Activated naive CD8-positive, alpha-beta T cell treated with anti-CD3 and anti-CD28 coated beads, Interleukin-2, amount 10 ng/mL, durations not matched to agents 7 days and 5 days (primary cell): ENCODE measurements around the gene ADAMTS16. TPM values are rescaled to one million over a fixed set of nuclear protein-coding genes. Genes with fewer than 3 reads are reported as not detected.
"Not testable (repeated sequence)": the region's sequence is repeated elsewhere in the genome, so short reads cannot be mapped to it uniquely, and the experiment has no call there.

Experiments
- ATAC-seq: fragments of 150-1000 bp; cut with Tn5 transposase; one replicate; pipeline ENCODE4 v1.10.0; 2021; ENCODE audit warnings: low read depth, moderate library complexity
- POLR2A ChIA-PET: fragments of 350-600 bp; sonication (Branson Sonifier 250); formaldehyde crosslinking; loops from one replicate; lab custom pipeline; 2021; ENCODE audit warnings: antibody characterized with exemption; lab: Charles Lee
- DNase-seq: peaks from one replicate; pipeline ENCODE4 v3.0.0; 2021
- H3K27ac Mint-ChIP-seq: one replicate; pipeline ENCODE4 v1.8.0; 2022; ENCODE audit warnings: mild to moderate bottlenecking, mixed read lengths
- H3K27me3 Mint-ChIP-seq: one replicate; pipeline ENCODE4 v1.8.0; 2022; ENCODE audit warnings: mild to moderate bottlenecking, moderate library complexity, mixed read lengths
- H3K36me3 Mint-ChIP-seq: one replicate; pipeline ENCODE4 v1.8.0; 2021; ENCODE audit warnings: mild to moderate bottlenecking, mixed read lengths
- H3K4me1 Mint-ChIP-seq: one replicate; pipeline ENCODE4 v1.8.0; 2021; ENCODE audit warnings: mixed read lengths
- H3K4me3 Mint-ChIP-seq: one replicate; pipeline ENCODE4 v1.8.0; 2022; ENCODE audit warnings: mild to moderate bottlenecking, moderate library complexity, mixed read lengths
- H3K9me3 Mint-ChIP-seq: one replicate; pipeline ENCODE4 v1.8.0; 2021; ENCODE audit warnings: mixed read lengths
- total RNA-seq, 2 experiments: library from RNA; stranded (reverse); gene quantifications; one replicate each; pipeline ENCODE4 v1.2.3, GENCODE V29; 2021

ADAMTS16 gene
- total RNA-seq, 2 experiments from 2014 or later = not detected

GRCh38 chr5:5134107-5134506 is 6.0 kb upstream of the ADAMTS16 start:
- Mint-ChIP-seq H3K27ac (no peak overlapping the region), H3K36me3 (no peaks in the 10 kb centered on the region), H3K4me3 (no peak overlapping the region), H3K27me3 (peaks cover 4% of the 10 kb centered on the region), H3K9me3 (peaks cover 1% of the 10 kb centered on the region), H3K4me1 (no peaks in the 10 kb centered on the region)
- POLR2A ChIA-PET = no interaction called here
- no peak for DNase-seq
- ATAC-seq = no peak

GRCh38 chr5:5135957-5136676 is 4.0 kb upstream of the ADAMTS16 start:
- ATAC-seq (no peak), DNase-seq (no peak)
- Mint-ChIP-seq H3K27me3 (peaks cover 11% of the 10 kb centered on the region), H3K36me3 (no peaks in the 10 kb centered on the region), H3K4me3 (no peak overlapping the region), H3K27ac (no peak overlapping the region), H3K4me1 (peaks cover 1% of the 10 kb centered on the region), H3K9me3 (peaks cover 1% of the 10 kb centered on the region)
- POLR2A ChIA-PET = no interaction called here

- H3K4me1 Mint-ChIP-seq, H3K4me3 Mint-ChIP-seq, H3K9me3 Mint-ChIP-seq, ATAC-seq, DNase-seq, H3K36me3 Mint-ChIP-seq, POLR2A ChIA-PET, H3K27ac Mint-ChIP-seq: not testable (repeated sequence)
- H3K27me3 Mint-ChIP-seq = peaks cover 17% of the 10 kb centered on the region
These were observed 2.3 kb upstream of the ADAMTS16 start for GRCh38 chr5:5137851-5138250.

GRCh38 chr5:5139336-5139776 is 774 bp upstream of the ADAMTS16 start:
- Mint-ChIP-seq H3K4me3 (no peak overlapping the region), H3K27ac (no peak overlapping the region), H3K36me3 (no peaks in the 10 kb centered on the region), H3K27me3 (peaks cover 17% of the 10 kb centered on the region), H3K4me1 (peaks cover 1% of the 10 kb centered on the region), H3K9me3 (no peaks in the 10 kb centered on the region)
- POLR2A ChIA-PET = no interaction called here
- DNase-seq (no peak), ATAC-seq (no peak)

- no peaks in the 10 kb centered on the region for H3K9me3 Mint-ChIP-seq
- peak overlapping the region; percentile 50 for H3K4me3 Mint-ChIP-seq
- POLR2A ChIA-PET = no interaction called here
- ATAC-seq = no peak
- H3K4me1 Mint-ChIP-seq = peaks cover 1% of the 10 kb centered on the region
- peaks cover 17% of the 10 kb centered on the region for H3K27me3 Mint-ChIP-seq
- no peaks in the 10 kb centered on the region for H3K36me3 Mint-ChIP-seq
- no peak for DNase-seq
- H3K27ac Mint-ChIP-seq = no peak overlapping the region
These were observed 579 bp downstream of the ADAMTS16 start for GRCh38 chr5:5140479-5141338.

GRCh38 chr5:5141339-5141599 is 1.1 kb downstream of the ADAMTS16 start:
- no peaks in the 10 kb centered on the region for H3K36me3 Mint-ChIP-seq
- no peaks in the 10 kb centered on the region for H3K9me3 Mint-ChIP-seq
- H3K4me3 Mint-ChIP-seq = peak overlapping the region; percentile 50
- no peak for ATAC-seq
- no peak overlapping the region for H3K27ac Mint-ChIP-seq
- no peak for DNase-seq
- peaks cover 1% of the 10 kb centered on the region for H3K4me1 Mint-ChIP-seq
- peaks cover 17% of the 10 kb centered on the region for H3K27me3 Mint-ChIP-seq
- POLR2A ChIA-PET = no interaction called here

GRCh38 chr5:5141625-5142525 is 1.7 kb downstream of the ADAMTS16 start:
- Mint-ChIP-seq H3K4me1 (peaks cover 1% of the 10 kb centered on the region), H3K9me3 (no peaks in the 10 kb centered on the region), H3K4me3 (no peak overlapping the region), H3K27ac (no peak overlapping the region), H3K27me3 (peaks cover 17% of the 10 kb centered on the region), H3K36me3 (no peaks in the 10 kb centered on the region)
- ATAC-seq (no peak), DNase-seq (no peak)
- POLR2A ChIA-PET = no interaction called here

GRCh38 chr5:5144441-5144840 is 4.3 kb downstream of the ADAMTS16 start:
- ATAC-seq (no peak), DNase-seq (no peak)
- no peak overlapping the region for H3K4me3 Mint-ChIP-seq
- H3K36me3 Mint-ChIP-seq = no peaks in the 10 kb centered on the region
- POLR2A ChIA-PET = no interaction called here
- no peaks in the 10 kb centered on the region for H3K9me3 Mint-ChIP-seq
- peaks cover 1% of the 10 kb centered on the region for H3K4me1 Mint-ChIP-seq
- H3K27ac Mint-ChIP-seq = no peak overlapping the region
- peaks cover 11% of the 10 kb centered on the region for H3K27me3 Mint-ChIP-seq

GRCh38 chr5:5145651-5146529 is 5.8 kb downstream of the ADAMTS16 start:
- DNase-seq (no peak), ATAC-seq (no peak)
- H3K36me3 Mint-ChIP-seq = no peaks in the 10 kb centered on the region
- no peaks in the 10 kb centered on the region for H3K9me3 Mint-ChIP-seq
- POLR2A ChIA-PET = no interaction called here
- H3K4me1 Mint-ChIP-seq = no peaks in the 10 kb centered on the region
- no peak overlapping the region for H3K27ac Mint-ChIP-seq
- no peak overlapping the region for H3K4me3 Mint-ChIP-seq
- H3K27me3 Mint-ChIP-seq = peaks cover 8% of the 10 kb centered on the region

- Mint-ChIP-seq H3K9me3 (no peaks in the 10 kb centered on the region), H3K27me3 (peaks cover under 1% of the 10 kb centered on the region), H3K27ac (no peak overlapping the region), H3K36me3 (no peaks in the 10 kb centered on the region), H3K4me1 (no peaks in the 10 kb centered on the region), H3K4me3 (no peak overlapping the region)
- ATAC-seq (no peak), DNase-seq (no peak)
- POLR2A ChIA-PET = no interaction called here
These were observed 6.5 kb downstream of the ADAMTS16 start for GRCh38 chr5:5146530-5147160.

- Mint-ChIP-seq H3K9me3 (no peaks in the 10 kb centered on the region), H3K27ac (no peak overlapping the region), H3K4me1 (no peaks in the 10 kb centered on the region)
These were observed 9.0 kb downstream of the ADAMTS16 start for GRCh38 chr5:5149154-5149553.

GRCh38 chr5:5150667-5151066 is 10.5 kb downstream of the ADAMTS16 start:
- peaks cover 2% of the 10 kb centered on the region for H3K4me1 Mint-ChIP-seq
- no peak overlapping the region for H3K4me3 Mint-ChIP-seq
- POLR2A ChIA-PET = no interaction called here
- ATAC-seq (no peak), DNase-seq (no peak)
- H3K27me3 Mint-ChIP-seq = no peaks in the 10 kb centered on the region
- no peaks in the 10 kb centered on the region for H3K36me3 Mint-ChIP-seq
- H3K27ac Mint-ChIP-seq = no peak overlapping the region
- H3K9me3 Mint-ChIP-seq = peaks cover 2% of the 10 kb centered on the region

More at GRCh38 chr5:5149154-5149553, 9.0 kb downstream of the ADAMTS16 start:
- H3K4me3 Mint-ChIP-seq = no peak overlapping the region
- POLR2A ChIA-PET = no interaction called here
- no peaks in the 10 kb centered on the region for H3K27me3 Mint-ChIP-seq
- no peaks in the 10 kb centered on the region for H3K36me3 Mint-ChIP-seq
- DNase-seq = no peak
- no peak for ATAC-seq
